Measurements from ENCODE around the gene NBAS. TPM values are rescaled to one million over a fixed set of nuclear protein-coding genes. Genes with fewer than 3 reads are reported as not detected.

NBAS gene
- total and polyA plus RNA-seq, 9 of the 15 experiments (the other 6 are each of a cell fraction or from before 2014, with no cell fraction given) = 15.3 to 94.4 (median 69.9) TPM

DNA sequence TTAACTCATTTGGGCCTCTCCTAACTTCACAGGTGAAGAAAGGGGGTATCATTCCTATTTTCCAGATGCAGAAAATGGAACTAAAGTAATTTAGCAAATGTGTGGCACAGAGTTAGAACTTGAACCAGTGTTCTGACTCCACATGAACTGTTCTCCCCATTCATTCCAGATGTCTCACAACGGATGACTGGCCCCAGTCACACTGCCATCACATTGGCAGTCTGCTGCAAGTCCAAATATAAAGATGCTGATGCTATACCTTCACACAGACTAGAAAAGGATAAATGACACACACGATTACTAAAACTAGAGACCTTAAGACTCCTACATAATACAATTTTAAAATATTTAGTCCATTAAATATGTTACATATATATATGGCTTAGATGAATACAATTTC, 195.7 kb downstream of the NBAS start (continued):
- TF ChIP-seq MCM3 (IDR thresholded peaks at IDR 0.05) (no peak), FOXA3 (CRISPR knock-in tag; conservative IDR thresholded peaks at IDR 0.05 in 1 of 2, IDR thresholded peaks at IDR 0.05 in 1 of 2) (no peak), SMARCE1 (IDR thresholded peaks at IDR 0.05) (no peak), TEAD2 (tag; IDR thresholded peaks at IDR 0.05) (no peak)
- TF ChIP-seq, protein P1, sequence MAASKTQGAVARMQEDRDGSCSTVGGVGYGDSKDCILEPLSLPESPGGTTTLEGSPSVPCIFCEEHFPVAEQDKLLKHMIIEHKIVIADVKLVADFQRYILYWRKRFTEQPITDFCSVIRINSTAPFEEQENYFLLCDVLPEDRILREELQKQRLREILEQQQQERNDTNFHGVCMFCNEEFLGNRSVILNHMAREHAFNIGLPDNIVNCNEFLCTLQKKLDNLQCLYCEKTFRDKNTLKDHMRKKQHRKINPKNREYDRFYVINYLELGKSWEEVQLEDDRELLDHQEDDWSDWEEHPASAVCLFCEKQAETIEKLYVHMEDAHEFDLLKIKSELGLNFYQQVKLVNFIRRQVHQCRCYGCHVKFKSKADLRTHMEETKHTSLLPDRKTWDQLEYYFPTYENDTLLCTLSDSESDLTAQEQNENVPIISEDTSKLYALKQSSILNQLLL (CRISPR knock-in tag; IDR thresholded peaks at IDR 0.05; ENCODE audit: borderline replicate concordance) = no peak

DNA sequence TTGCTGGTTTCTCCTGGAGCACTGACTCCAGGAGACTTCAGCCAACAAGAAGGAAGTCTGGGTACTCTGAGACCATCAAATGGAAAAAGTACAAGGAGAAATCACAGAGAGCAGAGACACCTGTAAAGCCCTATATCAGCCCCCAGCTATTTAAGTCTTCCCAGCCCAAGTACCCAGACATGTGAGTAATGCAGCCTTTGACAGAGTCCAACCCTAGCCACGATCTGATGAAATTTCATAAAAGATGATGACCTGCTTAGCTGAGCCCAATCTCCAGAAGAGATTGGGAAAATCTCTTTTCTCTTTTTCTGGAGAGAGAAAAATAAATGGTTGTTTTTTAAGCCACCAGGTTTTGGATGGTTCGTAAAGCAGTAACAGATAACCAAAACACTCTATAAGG, 196.6 kb downstream of the NBAS start:
- no peaks in the 10 kb centered on the region for H3K9me3 ChIP-seq (replicated peaks; ENCODE audit: control insufficient read depth, insufficient read depth, low read depth, low read length)
- no peaks in the 10 kb centered on the region for H3K4me1 ChIP-seq (replicated peaks in 1 of 2; ENCODE audit: control insufficient read depth in 2 of 2, insufficient read depth in 2 of 2, low read length in 2 of 2)
- H3K4me3 ChIP-seq = no peak overlapping the region
- BruUV-seq (replicated peaks) = no TSS peak
- H3K9ac ChIP-seq (ENCODE audit: insufficient read depth in 1 of 2, low read depth in 2 of 2, low read length in 2 of 2) = no peak overlapping the region
- CTCF ChIA-PET (ENCODE audit: low intra/inter-chr PET ratio) = no interaction called here
- no peak for FAIRE-seq
- no peak overlapping the region for H2AFZ ChIP-seq (ENCODE audit: low read depth, low read length)
- 88% methylated on average over 2 of the region's 2 CpGs for WGBS (ENCODE audit: insufficient coverage, low coverage, missing lambda C conversion rate)
- intact Hi-C loops (cut with micrococcal nuclease) = no loop called here
- TF ChIP-seq, protein P2, sequence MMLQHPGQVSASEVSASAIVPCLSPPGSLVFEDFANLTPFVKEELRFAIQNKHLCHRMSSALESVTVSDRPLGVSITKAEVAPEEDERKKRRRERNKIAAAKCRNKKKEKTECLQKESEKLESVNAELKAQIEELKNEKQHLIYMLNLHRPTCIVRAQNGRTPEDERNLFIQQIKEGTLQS (IDR thresholded peaks at IDR 0.05) = no peak
- TF ChIP-seq, protein P2 (CRISPR knock-in tag; conservative IDR thresholded peaks at IDR 0.05) = no peak
- no peaks in the 10 kb centered on the region for H3K9me1 ChIP-seq (ENCODE audit: control insufficient read depth, insufficient read depth, low read length)
- in situ Hi-C loops (cut with MboI) = no loop called here
- H4K20me1 ChIP-seq (replicated peaks; ENCODE audit: control insufficient read depth, insufficient read depth, low read length) = no peaks in the 10 kb centered on the region; the same call in 1 of the 2 replicates
- H3K27me3 ChIP-seq (ENCODE audit: control insufficient read depth in 2 of 2, insufficient read depth in 2 of 2, low read length in 2 of 2) = no peaks in the 10 kb centered on the region
- peaks cover 59% of the 10 kb centered on the region for H3K36me3 ChIP-seq (ENCODE audit: control insufficient read depth, insufficient read depth, low read length)
- no peaks in the 10 kb centered on the region for H3K79me2 ChIP-seq (ENCODE audit: control insufficient read depth, insufficient read depth, low read length)
- no peak overlapping the region for H3K4me2 ChIP-seq (ENCODE audit: insufficient read depth, low read length)
- POLR2A ChIA-PET = no interaction called here
- H3K27ac ChIP-seq (ENCODE audit: extremely low read depth, low read depth, low read length) = no peak overlapping the region
- no peak for ATAC-seq
- no peak for DNase-seq (ENCODE audit: extremely low read depth in 1 of 4, low spot score in 3 of 4)

All from K562 (cell line).